ENCODE measurements around the gene PRELP.

DNA sequence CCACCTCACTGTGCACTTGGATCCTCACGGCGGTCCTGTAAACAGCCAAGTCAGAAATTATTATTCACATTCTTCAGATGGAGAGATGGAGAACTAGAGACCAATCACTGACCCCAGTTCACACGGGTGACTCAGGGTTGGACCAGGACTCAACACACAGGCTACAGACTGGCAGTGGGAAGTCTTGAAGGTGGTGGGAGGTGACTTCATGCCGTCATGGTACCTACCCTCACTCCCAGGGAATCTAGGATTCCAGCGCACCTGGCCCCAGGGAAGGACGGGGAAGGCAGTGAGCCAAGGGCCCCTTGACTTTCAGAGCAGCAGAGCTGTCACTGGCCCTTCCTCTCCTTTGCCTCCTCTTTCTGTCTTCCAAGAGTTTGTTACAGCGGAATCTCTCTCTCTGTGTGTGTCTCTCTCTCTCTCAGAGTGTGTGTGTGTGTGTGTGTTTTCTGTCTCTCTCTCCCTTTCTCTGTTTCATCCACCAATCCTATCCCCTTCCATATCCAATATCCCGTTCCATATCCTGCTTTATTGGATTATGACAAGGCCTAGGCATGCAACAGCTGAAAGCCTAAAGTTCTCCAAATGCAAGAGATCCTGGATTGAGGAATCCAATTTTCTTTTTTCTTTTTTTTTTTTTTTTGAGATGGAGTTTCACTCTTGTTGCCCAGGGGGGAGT, 30.1 kb downstream of the PRELP start:
- TF ChIP-seq, protein P1, sequence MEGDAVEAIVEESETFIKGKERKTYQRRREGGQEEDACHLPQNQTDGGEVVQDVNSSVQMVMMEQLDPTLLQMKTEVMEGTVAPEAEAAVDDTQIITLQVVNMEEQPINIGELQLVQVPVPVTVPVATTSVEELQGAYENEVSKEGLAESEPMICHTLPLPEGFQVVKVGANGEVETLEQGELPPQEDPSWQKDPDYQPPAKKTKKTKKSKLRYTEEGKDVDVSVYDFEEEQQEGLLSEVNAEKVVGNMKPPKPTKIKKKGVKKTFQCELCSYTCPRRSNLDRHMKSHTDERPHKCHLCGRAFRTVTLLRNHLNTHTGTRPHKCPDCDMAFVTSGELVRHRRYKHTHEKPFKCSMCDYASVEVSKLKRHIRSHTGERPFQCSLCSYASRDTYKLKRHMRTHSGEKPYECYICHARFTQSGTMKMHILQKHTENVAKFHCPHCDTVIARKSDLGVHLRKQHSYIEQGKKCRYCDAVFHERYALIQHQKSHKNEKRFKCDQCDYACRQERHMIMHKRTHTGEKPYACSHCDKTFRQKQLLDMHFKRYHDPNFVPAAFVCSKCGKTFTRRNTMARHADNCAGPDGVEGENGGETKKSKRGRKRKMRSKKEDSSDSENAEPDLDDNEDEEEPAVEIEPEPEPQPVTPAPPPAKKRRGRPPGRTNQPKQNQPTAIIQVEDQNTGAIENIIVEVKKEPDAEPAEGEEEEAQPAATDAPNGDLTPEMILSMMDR (IDR thresholded peaks at IDR 0.05), result no peak
- TF ChIP-seq POLR2A (IDR thresholded peaks at IDR 0.05), result no peak
- no peak for TF ChIP-seq EP300 (IDR thresholded peaks at IDR 0.05)
- TF ChIP-seq POLR2AphosphoS5 (IDR thresholded peaks at IDR 0.05), result no peak
